Loucy (cell line): Measurements from ENCODE around the gene ACTN1.

ENCODE experiments used
- H2AFZ ChIP-seq: fragments of 200-600 bp; sonication (generic); 2 replicates; pipeline ENCODE4 v1.6.0; 2016; ENCODE audit warnings: antibody characterized with exemption, mild to moderate bottlenecking, low read length, moderate library complexity
- H3F3A ChIP-seq: fragments of 200-600 bp; 2 replicates; pipeline ENCODE4 v1.6.0; 2016; ENCODE audit warnings: antibody characterized with exemption, low read depth, mild to moderate bottlenecking
- H3K27me3 ChIP-seq: fragments of 200-600 bp; sonication (generic); 2 replicates; pipeline ENCODE4 v1.6.1; 2014; ENCODE audit warnings: low read length, mild to moderate bottlenecking; ENCODE audit not compliant: insufficient read depth, poor library complexity, severe bottlenecking
- H3K36me3 ChIP-seq: fragments of 200-600 bp; sonication (generic); 2 replicates; pipeline ENCODE4 v1.6.1; 2016; ENCODE audit warnings: low read length; ENCODE audit not compliant: insufficient read depth
- H3K4me1 ChIP-seq: fragments of 200-600 bp; sonication (generic); 2 replicates; pipeline ENCODE4 v1.5.1; 2014; ENCODE audit warnings: low read length, mild to moderate bottlenecking; ENCODE audit not compliant: insufficient read depth, poor library complexity, severe bottlenecking
- H3K4me2 ChIP-seq: fragments of 200-600 bp; sonication (generic); 2 replicates; pipeline ENCODE4 v1.6.0; 2014; ENCODE audit warnings: antibody characterized with exemption, low read length, low read depth, mild to moderate bottlenecking; ENCODE audit not compliant: poor library complexity, severe bottlenecking
- H3K4me3 ChIP-seq: fragments of 200-600 bp; sonication (generic); 2 replicates; pipeline ENCODE4 v1.5.1; 2014; ENCODE audit warnings: low read length, mild to moderate bottlenecking, mixed read lengths; ENCODE audit not compliant: poor library complexity, severe bottlenecking
- H3K79me2 ChIP-seq: fragments of 200-600 bp; sonication (generic); 2 replicates; pipeline ENCODE4 v1.6.1; 2014; ENCODE audit warnings: low read length; ENCODE audit not compliant: insufficient read depth
- H3K9ac ChIP-seq: fragments of 200-600 bp; sonication (generic); 2 replicates; pipeline ENCODE4 v1.6.0; 2014; ENCODE audit warnings: mild to moderate bottlenecking, low read depth, low read length, moderate library complexity; ENCODE audit not compliant: poor library complexity, severe bottlenecking
- H3K9me2 ChIP-seq: fragments of 200-600 bp; sonication (generic); replicated peaks from 2 replicates; pipeline ENCODE4 v1.6.1; 2016; ENCODE audit warnings: low read depth, low read length, mixed read lengths
- H3K9me3 ChIP-seq: fragments of 200-600 bp; sonication (generic); 2 replicates; pipeline ENCODE4 v1.6.1; 2014; ENCODE audit warnings: mild to moderate bottlenecking, antibody characterized with exemption, low read length, low read depth; ENCODE audit not compliant: insufficient read depth
- H4K20me1 ChIP-seq: fragments of 200-600 bp; sonication (generic); 2 replicates; pipeline ENCODE4 v1.6.0; 2014; ENCODE audit warnings: antibody characterized with exemption, low read length, mild to moderate bottlenecking; ENCODE audit not compliant: insufficient read depth, poor library complexity, severe bottlenecking
- CTCF ChIP-seq: fragments of 200-600 bp; sonication (generic); conservative IDR thresholded peaks from 2 replicates; pipeline ENCODE4 v1.5.1; 2014; ENCODE audit warnings: mild to moderate bottlenecking, antibody characterized with exemption, low read length
- EZH2phosphoT487 ChIP-seq: fragments of 200-600 bp; IDR thresholded peaks from 2 replicates; pipeline ENCODE4 v1.6.1; 2018; ENCODE audit warnings: antibody characterized with exemption, mild to moderate bottlenecking, moderate library complexity, borderline replicate concordance

The ACTN1 gene

DNA sequence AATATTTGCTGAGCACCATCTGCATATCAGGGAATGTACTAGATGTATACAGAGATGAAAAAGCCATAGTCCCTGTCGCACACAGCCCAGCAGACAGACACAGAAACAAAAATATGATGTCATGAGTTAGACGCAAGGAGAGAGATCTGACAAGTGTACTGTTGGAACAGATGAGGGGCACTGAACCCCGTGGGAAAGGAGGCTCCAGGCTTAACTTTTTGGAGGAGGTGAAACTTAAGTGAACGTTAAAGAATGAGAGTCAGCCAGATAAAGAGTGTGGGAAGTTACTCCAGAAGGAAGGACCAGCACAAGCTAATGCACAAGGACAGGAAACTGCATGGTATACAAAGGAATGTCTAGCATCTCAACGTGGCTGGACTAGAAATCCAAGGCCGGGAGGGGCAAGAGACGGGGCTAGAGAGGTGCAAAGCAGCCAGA, 2.5 kb upstream of the ACTN1 start:
- no peak overlapping the region for H3K4me2 ChIP-seq
- H3K79me2 ChIP-seq, result peaks cover 20% of the 10 kb centered on the region
- H4K20me1 ChIP-seq, result peaks cover 9% of the 10 kb centered on the region
- peaks cover 14% of the 10 kb centered on the region for H3K4me1 ChIP-seq
- H3K4me3 ChIP-seq, result no peak overlapping the region
- H3K9me2 ChIP-seq, result no peaks in the 10 kb centered on the region
- H3K9ac ChIP-seq, result no peak overlapping the region
- H2AFZ ChIP-seq, result no peak overlapping the region
- no peak for TF ChIP-seq CTCF
- TF ChIP-seq EZH2phosphoT487, result no peak
- no peaks in the 10 kb centered on the region for H3F3A ChIP-seq
- no peaks in the 10 kb centered on the region for H3K36me3 ChIP-seq
- peaks cover 7% of the 10 kb centered on the region for H3K27me3 ChIP-seq
- no peaks in the 10 kb centered on the region for H3K9me3 ChIP-seq

GRCh38 chr14:68981139-68981538, 2.0 kb upstream of the ACTN1 start:
- no peak overlapping the region for H3K4me3 ChIP-seq
- no peak overlapping the region for H3K9ac ChIP-seq
- peaks cover 7% of the 10 kb centered on the region for H3K27me3 ChIP-seq
- H3F3A ChIP-seq, result no peaks in the 10 kb centered on the region
- H3K36me3 ChIP-seq, result no peaks in the 10 kb centered on the region
- H3K9me2 ChIP-seq, result no peaks in the 10 kb centered on the region
- H3K4me1 ChIP-seq, result peaks cover 18% of the 10 kb centered on the region
- H4K20me1 ChIP-seq, result peaks cover 13% of the 10 kb centered on the region
- no peak overlapping the region for H2AFZ ChIP-seq
- no peak overlapping the region for H3K4me2 ChIP-seq
- peaks cover 24% of the 10 kb centered on the region for H3K79me2 ChIP-seq
- H3K9me3 ChIP-seq, result no peaks in the 10 kb centered on the region
- TF ChIP-seq CTCF, result 0 out of 2 replicates have a peak, but pooled peaks have one; percentile 17
- TF ChIP-seq EZH2phosphoT487, result no peak

DNA sequence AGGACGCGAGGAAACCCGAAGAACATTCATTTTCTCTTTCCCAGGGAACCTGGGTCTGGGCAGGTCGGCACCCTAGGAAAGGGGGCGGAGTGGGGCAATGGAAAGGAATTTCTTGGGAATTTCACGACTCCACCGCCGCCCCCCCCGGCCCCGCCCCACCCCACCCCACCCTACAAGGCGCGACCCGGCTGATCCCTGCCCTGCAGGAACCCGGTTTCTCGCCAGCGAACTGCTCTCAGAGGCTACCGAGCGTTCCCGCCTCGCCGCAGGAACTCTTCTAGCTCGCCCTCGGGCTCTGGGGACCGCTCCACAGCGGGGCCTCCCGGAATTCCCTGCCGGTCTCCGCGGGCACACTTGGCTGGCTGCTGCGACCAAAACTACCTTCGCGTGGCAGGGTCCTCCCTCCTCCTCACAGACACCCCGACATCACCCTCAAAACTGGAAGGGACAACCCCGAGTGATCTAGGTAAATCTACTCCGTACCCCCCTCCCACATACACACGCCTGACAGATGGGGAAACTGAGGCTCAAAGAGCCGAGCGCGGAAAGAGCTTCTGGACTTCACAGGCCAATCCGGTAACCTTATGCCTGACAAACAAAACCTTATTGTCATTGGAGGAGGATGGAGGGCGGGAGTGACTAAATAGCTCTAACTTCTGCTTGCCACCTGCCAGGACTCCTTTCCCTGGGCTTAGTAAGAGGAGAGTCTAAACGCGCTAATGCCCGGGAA, 785 bp upstream of the ACTN1 start:
- Histone ChIP-seq H3K4me1 (peaks cover 30% of the 10 kb centered on the region), H3K4me3 (peak overlapping the region; percentile 100), H4K20me1 (peaks cover 26% of the 10 kb centered on the region), H3K27me3 (peaks cover 7% of the 10 kb centered on the region), H3K36me3 (peaks cover 3% of the 10 kb centered on the region; the same call in 1 of the 2 replicates), H3K9me2 (no peaks in the 10 kb centered on the region), H3K9me3 (no peaks in the 10 kb centered on the region), H3K9ac (peak overlapping the region; percentile 96), H3K79me2 (peaks cover 37% of the 10 kb centered on the region), H2AFZ (peak overlapping the region; percentile 84), H3F3A (no peaks in the 10 kb centered on the region), H3K4me2 (peak overlapping the region; percentile 98)
- TF ChIP-seq CTCF, result no peak
